RCC 7860 (cell line): ENCODE data around the gene TPM3.
"Not testable (repeated sequence)": the region's sequence is repeated elsewhere in the genome, so short reads cannot be mapped to it uniquely, and the experiment has no call there.

ENCODE experiments used
- DNase-seq: peaks from one replicate; pipeline ENCODE4 v3.0.0-alpha.2; 2015; ENCODE audit warnings: low spot score
- FAIRE-seq: peaks from 2 replicates; lab custom pipeline; 2012; peaks lifted over from hg19 to GRCh38; lab: Jason Lieb, UNC

TPM3 gene

GRCh38 chr1:154191990-154192461, at the start of gene TPM3:
TPM3 (minus strand) TSS chr1:154192100; CDS start chr1:154192018, 82 bp downstream.
- DNase-seq: no peak
- FAIRE-seq: no peak

DNA sequence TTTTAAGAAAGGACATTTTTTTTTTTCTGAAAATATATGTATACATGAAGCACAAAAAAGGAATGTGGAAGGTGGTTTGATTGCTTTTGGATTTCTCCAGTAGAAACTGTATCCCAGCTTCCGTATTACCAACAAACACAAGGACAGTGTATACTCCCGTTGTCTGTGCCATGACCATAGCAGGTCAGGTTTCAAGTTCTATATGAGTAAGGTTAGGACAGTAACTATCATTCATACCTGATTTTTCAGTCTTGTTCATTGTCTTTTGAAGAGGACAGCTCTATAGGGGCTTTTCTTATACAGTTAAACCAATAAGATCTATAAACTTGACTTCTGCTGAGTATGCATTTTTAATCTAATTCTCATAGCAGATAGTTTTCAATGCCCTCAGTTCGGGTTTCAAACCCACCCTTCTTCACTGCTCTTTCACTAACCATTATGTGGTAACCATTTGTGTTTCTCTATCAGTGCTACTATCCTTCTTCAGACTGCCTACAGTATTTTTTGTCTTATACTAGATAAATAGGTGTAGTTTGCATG, 48.5 kb upstream of the TPM3 start:
- FAIRE-seq (no peak), DNase-seq (no peak)

DNA sequence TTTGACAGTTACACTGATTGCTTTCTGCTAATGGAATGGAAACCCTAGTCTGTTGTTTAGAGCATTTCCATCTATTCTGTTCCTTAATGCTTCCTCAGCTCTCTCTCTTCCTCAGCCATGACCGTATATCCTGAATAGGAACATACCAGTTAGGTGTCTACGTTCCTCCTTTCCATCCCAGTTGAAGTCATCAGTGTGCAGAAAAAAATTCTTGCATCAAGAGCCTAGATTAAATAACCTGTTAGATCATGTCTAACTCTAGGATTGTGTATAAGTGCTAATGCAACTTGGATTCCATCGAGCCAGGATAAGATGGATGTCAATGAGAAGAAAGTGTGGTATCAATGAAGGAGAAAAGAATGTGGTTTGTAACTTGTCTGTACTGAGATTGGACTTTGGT, 47.6 kb upstream of the TPM3 start:
- no peak for FAIRE-seq

GRCh38 chr1:154237880-154238506, 46.1 kb upstream of the TPM3 start:
- FAIRE-seq: no peak

More for the DNA sequence above, 47.6 kb upstream of the TPM3 start:
- no peak for DNase-seq

GRCh38 chr1:154237435-154237834, 45.5 kb upstream of the TPM3 start:
- FAIRE-seq: no peak

More at GRCh38 chr1:154237880-154238506, 46.1 kb upstream of the TPM3 start:
- DNase-seq: no peak

DNA sequence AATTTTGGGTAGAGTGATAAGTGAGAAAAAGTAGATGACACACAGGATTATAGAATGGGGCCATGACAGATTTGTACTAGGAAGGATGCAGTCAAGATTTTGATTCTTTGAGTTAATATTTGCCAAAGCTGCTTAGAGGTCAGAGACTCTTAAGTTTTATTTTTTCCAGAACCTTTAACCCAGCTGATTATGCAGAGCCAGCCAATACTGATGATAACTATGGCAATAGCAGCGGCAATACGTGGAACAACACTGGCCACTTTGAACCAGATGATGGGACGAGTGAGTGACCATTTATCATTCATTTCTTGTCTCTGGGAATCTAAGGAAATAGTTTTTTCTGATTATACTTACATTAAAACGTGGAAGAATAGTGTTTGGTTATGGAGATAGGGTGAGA, 45.0 kb upstream of the TPM3 start:
- FAIRE-seq: no peak
- no peak for DNase-seq

More at GRCh38 chr1:154237435-154237834, 45.5 kb upstream of the TPM3 start:
- DNase-seq: no peak

GRCh38 chr1:154233127-154233526, 41.2 kb upstream of the TPM3 start:
- FAIRE-seq, DNase-seq: not testable (repeated sequence)

DNA sequence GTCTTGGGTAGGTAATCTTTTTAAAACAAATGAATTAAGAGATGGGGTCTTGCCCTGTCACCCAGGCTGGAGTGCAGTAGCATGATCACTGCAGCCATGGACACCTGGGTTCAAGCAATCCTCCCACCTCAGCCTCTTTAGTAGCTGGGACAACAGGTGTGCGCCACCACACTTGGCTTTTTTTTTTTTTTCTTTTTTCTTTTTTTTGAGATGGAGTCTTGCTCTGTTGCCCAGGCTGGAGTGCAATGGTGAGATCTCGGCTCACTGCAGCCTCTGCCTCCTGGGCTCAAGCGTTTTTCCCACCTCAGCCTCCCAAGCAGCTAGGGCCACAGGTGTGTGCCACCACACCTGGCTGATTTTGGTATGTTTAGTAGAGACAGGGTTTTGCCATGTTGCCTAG, 39.2 kb upstream of the TPM3 start:
- FAIRE-seq: not testable (repeated sequence)

DNA sequence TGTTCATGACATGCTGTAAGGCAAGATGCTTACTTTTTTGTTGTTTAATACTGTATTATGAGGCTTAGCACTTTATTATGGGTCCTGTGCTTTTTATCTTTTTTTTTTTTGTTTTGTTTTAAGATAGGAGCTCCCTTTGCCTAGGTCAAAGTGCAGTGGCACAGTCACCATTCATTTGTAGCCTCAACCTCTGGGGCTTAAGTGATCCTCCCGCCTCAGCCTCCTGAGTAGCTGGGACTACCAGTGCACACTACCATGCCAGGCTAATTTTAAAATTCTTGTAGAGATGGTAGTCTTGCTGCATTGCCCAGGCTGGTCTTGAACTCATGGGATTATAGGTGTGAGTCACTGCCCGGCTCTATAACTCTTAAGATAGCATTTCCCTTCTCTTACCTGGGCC, 33.5 kb upstream of the TPM3 start:
- FAIRE-seq: no peak

More for the DNA sequence above, 39.2 kb upstream of the TPM3 start:
- DNase-seq: not testable (repeated sequence)

GRCh38 chr1:154223621-154224020, 31.7 kb upstream of the TPM3 start:
- FAIRE-seq: no peak
- DNase-seq: no peak

More for the DNA sequence above, 33.5 kb upstream of the TPM3 start:
- DNase-seq: no peak

DNA sequence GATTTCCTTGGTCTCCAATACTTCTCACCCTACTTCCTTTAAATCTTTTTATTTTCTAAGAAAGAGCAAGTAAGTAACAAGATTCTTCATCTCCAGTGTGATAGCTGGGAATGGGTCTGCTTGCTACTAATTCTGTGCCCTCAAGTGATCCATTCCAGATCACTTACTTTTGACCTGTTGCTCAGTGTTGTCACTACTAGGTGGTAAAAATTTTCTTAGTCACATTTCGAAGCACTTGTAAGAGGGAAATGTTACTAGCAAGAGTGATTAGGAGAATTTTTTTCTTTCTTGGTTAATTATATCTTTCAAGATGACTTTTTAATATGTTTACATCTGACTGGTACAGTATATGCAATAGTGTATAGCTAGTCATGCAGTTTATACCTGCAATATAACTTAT, 31.0 kb upstream of the TPM3 start:
- FAIRE-seq (no peak), DNase-seq (no peak)

- DNase-seq (no peak), FAIRE-seq (no peak)
Measured at GRCh38 chr1:154222518-154222917, 30.6 kb upstream of the TPM3 start.

DNA sequence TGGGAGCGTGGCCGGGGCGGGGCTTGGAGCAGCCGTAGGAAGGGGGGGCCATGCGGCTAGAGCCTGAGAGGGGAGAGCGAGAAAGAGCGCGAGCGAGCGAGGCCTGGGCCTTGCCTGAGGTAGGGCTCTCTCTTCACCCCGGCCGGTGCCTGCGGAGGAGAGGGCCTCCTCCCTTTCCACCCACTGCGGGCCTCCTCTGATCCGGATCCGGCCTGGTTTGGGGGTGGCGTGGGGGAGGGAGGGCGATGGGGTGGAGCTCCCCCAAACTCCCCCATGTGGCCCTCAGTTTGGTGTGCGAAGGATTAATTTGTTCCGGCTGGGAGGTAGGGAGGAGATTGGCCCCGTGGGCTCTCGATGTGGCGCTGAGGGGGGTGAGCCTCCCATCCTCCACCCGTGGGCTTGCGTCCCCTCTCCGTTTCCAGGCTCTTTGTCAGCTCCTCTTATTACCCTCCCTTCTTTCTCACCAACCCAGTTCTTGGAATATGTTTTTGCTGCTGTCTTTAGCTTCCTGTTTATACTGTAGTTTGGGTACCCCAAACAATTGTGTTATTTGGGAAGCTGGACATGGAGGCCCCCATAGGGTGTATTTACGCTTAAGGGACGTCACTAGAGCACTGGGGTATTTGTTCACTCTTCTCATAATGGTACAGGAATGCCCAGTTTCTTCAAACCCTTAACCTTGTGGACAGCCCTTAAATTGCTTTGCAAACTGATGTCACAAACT, 29.5 kb upstream of the TPM3 start:
- no peak for FAIRE-seq
- no peak for DNase-seq

DNA sequence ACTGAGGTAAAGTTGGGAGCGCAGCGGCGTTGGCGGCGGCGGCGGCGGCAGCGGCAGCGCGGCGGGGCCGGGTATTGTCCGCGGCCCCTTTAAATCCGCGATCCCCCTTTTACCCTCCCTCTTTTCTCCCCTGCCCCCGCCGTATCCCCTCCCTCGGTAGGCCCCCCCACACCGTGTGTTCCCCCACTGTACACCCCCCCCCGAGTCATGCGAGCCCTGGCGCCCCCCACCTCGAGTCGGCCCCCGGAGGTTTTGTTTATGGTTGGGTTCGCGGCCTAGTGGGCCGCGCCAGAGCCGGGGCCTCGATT, 29.0 kb upstream of the TPM3 start:
- no peak for FAIRE-seq
- no peak for DNase-seq

DNA sequence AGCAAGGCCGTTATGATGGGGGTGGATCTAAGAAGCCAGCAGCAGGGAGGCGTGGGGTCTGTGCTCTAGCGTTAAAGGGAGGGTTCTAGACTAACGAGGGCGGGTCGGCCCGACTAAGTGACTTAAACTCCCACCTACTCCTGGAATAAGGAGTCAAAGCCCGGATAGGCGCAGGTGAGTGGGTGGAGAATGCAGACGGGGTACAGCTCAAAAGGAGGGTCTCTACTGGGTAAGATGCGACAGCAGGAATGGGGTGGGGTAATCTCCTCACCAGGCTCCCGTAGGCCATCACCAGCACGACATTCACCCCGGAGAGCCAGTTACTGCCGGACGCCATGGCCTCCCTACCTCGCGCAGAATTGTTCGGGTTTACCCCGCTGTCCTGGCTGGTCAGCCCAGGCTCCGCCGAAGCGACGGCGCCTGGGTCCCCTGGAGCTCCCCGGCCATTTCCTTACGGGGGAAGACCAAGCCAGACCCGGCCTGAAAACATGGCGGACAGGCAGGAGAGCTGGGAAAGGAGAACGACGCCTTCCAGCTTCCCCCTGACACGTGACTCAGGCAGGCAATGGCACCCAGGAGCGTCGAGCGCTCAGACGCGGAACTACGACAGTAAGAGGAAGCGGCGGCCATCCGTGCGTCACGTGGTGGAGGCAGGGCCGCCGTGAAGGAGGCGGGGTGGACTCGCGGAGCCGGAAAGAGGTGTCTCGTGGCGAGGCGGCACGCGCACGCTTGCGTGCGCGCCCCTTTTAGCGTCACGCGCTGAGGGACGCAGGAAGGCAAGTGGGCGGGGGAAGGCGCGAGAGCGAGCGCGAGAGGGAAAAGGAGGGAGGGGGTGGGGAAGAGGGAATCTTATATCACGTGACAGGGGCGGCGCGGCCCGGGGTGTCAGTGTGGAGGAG, 28.4 kb upstream of the TPM3 start, which contains the start of gene UBAP2L:
UBAP2L (plus strand) TSS at position 885 of the 899 bp plus-strand sequence. CDS start 4,169 bp downstream, outside the sequence.
- peak; percentile 84 for FAIRE-seq
- DNase-seq: peak; percentile 98

DNA sequence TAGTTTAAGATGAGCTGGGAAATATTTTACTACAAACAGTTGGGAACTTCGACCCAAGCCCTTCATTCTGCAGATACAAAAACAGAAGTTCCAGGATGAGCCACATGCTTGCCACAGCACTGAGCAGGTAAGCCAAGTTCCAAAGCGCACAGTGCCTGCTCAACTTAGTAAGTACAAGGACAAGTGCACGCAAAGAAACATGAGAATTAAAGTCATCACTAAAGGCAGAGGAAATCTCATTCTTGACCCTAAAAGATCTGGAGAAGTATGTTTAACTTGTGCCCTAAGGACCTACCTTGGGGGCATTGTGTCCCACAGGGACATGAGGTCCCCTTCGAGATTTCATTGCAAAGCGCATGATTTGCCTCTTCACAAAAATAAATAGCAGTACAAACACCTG, 27.6 kb upstream of the TPM3 start:
- DNase-seq: no peak
- FAIRE-seq: no peak

- no peak for FAIRE-seq
- no peak for DNase-seq
Measured at GRCh38 chr1:154218545-154218944, 26.6 kb upstream of the TPM3 start.

DNA sequence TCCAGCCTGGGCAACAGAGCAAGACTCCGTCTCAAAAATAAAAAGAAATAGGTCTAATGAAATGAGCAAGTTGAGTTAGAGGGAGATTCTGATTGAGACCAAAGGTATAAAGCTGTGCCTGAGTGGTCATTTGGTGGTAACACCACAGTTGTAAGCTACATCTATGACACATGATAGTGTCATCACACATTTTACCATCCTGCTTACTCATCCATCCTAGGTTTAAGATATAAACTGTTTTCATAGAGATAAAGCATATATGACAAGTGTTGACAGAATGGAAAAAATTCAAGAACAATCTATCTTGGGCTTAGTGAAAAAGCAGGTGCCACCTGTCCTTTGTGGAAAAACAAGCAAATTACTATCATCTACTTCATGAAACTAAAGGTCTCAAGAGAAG, 21.4 kb upstream of the TPM3 start:
- DNase-seq (peak; percentile 81), FAIRE-seq (peak; percentile 91)

GRCh38 chr1:154212083-154212482, 20.2 kb upstream of the TPM3 start:
- no peak for FAIRE-seq
- DNase-seq: no peak

DNA sequence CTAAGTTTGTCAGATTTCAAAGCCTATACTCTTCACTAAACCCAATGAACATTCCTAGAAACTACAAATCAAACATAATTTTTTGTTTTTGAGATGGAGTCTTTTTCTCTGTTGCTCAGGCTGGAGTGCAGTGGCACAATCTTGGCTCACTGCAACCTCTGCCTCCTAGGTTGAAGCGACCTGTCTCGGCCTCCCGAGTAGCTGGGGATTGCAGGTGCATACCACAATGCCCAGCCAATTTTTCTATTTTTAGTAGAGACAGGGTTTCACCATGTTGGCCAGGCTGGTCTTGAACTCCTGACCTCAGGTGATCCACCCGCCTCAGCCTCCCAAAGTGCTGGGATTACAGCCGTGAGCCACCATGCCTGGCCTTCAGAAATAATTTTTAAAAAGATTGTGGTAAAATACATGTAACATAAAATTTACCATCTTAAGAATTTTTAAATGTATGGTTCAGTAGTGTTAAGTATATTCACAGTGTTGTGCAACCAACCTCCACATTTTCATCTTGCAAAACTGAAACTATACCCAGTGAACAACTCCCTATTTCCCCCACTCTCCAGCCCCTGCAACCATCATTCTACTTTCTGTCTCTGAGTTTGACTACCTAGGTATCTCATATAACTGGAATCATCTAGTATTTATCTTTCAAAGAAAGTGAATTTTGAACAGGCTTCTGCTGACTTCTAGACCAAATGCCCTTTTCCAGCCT, 16.9 kb upstream of the TPM3 start:
- FAIRE-seq: no peak
- no peak for DNase-seq
